Amniotic epithelial cell (primary cell): ENCODE measurements around the gene SARS1.

Source experiments
- DNase-seq: peaks from one replicate; pipeline ENCODE4 v3.0.0-alpha.2; 2010; ENCODE audit warnings: low read depth

Gene SARS1

DNA sequence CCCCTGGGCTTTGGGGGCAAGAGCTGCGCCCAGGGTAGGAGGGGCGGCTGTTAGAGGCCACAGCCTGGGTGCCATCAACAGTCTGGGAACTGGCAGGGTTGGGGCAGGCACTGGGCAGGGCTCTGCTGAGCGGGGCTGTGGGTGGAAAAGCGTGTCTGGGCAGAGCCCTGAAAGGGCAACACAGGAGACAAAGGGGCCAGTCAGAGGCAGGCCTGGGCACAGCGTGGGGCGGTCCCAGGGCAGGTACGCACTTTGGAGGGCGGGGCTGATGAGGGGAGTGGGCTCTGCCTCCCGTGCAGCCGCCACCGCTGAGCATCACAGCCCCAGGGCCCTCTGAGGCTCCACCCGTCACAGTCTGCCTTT is 49.5 kb downstream of the SARS1 start:
- DNase-seq: no peak

DNA sequence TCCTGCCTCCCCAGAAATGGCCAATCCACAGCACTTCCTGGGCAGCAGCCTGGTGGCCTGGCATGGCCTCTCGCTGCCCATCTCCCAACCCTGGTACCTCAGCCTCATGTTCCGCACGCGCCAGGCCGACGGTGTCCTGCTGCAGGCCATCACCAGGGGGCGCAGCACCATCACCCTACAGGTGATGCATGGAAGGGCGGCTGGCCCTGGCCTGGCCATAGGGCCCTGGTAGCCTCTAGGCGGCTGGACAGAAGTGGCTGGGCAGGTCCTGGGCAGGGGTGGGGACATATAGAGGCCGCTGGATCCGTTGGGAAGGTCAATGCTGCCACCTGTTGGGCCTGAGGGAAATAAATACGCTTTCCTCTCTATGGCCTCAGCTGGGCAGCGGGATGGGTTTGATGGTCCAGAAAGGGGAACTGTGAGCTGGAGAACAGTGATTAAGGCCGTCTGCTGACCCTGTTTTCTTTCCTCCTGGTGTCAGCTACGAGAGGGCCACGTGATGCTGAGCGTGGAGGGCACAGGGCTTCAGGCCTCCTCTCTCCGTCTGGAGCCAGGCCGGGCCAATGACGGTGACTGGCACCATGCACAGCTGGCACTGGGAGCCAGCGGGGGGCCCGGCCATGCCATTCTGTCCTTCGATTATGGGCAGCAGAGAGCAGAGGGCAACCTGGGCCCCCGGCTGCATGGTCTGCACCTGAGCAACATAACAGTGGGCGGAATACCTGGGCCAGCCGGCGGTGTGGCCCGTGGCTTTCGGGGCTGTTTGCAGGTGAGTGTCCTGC is 50.1 kb downstream of the SARS1 start:
- peak; percentile 67 for DNase-seq

DNA sequence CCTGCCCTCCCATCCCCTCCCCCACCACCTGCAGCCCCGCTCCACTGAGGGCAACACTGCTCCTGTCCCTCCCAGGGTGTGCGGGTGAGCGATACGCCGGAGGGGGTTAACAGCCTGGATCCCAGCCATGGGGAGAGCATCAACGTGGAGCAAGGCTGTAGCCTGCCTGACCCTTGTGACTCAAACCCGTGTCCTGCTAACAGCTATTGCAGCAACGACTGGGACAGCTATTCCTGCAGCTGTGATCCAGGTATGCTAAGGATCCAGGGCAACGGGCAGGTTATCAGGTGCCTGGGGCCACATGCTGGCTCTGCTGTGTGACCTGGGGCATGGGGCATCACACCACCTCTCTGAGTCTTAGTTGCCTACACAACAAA is 50.6 kb downstream of the SARS1 start:
- no peak for DNase-seq

DNA sequence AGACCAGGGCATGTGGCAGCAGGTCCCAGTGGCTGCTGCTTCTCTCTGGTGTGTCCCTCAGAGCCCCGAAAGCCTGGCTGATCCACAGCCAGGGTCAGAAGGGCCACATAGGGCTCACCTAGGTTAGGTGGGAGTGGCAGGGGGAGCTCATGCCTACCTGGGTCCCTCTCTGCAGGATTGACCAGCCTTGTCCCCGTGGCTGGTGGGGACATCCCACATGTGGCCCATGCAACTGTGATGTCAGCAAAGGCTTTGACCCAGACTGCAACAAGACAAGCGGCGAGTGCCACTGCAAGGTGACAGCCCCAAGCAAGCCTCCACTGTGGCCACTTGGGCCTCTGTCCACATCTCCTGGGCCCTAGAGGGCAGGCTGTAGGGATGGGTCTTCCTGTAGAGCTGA is 51.3 kb downstream of the SARS1 start:
- DNase-seq: no peak

DNA sequence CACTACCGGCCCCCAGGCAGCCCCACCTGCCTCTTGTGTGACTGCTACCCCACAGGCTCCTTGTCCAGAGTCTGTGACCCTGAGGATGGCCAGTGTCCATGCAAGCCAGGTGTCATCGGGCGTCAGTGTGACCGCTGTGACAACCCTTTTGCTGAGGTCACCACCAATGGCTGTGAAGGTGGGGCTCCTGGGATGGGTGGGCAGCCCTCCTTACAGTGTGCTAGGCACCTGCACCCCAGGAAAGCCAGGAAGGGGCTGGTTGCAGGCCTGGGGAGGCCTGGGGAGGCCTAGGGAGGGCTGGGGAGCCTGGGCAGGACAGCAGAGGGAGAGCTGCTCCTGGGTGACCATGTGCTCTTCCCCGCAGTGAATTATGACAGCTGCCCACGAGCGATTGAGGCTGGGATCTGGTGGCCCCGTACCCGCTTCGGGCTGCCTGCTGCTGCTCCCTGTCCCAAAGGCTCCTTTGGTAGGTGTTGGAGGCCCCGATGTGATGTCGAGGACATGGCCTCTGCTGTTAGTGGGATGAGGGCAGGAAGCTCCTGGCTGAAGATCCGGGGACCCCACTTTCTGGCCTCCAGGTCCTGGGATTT is 52.1 kb downstream of the SARS1 start:
- no peak for DNase-seq

DNA sequence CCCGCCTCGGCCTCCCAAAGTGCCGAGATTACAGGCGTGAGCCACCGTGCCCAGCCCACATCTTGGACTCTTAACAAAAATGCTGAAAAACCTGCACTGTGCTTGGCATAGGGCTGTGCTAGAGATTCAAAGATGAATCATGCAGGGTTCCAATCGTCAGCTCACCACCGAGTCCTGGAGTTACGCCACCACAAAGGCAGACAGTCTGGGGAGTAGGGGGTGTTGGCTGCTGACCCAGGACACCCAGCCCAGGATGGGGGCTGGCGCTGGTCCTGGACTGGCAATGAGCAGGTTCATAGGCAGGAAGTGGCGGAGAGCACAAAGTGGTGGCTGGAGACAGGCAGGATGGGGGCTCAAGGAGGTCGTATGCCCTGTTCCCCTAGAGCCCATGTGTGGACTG is 53.2 kb downstream of the SARS1 start:
- DNase-seq: peak; percentile 72

DNA sequence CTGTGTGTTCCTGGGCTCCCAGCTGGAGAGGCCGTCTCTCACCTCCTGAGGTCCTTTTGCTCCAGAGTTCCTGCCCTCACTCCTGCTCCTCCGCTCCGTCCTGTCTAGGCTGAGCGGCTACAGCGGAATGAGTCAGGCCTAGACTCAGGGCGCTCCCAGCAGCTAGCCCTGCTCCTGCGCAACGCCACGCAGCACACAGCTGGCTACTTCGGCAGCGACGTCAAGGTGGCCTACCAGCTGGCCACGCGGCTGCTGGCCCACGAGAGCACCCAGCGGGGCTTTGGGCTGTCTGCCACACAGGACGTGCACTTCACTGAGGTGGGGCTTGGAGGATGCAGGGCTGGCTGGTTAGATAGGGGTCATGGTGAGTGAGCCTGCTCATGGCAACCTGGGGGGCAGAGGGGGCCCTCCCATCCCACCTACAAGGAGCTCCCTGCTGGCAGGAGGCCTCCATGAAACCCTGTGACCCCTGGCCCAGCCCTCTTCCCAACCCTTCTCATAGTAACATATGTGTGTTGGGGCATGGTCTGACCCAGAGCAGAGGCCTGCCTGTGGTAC is 54.1 kb downstream of the SARS1 start:
- DNase-seq: no peak

DNA sequence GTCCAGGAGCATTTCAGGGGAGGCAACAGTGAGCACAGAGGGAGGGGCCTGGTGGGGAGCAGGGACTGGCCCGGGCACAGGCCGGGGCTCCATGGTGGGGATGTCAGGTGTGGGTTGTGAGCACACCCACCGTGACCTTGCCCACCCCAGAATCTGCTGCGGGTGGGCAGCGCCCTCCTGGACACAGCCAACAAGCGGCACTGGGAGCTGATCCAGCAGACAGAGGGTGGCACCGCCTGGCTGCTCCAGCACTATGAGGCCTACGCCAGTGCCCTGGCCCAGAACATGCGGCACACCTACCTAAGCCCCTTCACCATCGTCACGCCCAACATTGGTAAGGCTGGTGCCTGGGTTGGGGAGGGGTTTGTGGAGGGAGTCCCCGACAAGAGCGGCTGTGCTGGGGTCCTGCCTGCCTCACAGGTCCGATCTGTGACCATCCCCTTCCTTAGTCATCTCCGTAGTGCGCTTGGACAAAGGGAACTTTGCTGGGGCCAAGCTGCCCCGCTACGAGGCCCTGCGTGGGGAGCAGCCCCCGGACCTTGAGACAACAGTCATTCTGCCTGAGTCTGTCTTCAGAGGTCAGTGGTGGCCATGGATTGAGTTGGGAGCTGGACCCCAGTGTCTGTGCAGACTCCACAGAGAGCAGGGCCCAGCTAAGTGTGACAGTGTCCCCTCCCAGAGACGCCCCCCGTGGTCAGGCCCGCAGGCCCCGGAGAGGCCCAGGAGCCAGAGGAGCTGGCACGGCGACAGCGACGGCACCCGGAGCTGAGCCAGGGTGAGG is 54.9 kb downstream of the SARS1 start:
- no peak for DNase-seq

DNA sequence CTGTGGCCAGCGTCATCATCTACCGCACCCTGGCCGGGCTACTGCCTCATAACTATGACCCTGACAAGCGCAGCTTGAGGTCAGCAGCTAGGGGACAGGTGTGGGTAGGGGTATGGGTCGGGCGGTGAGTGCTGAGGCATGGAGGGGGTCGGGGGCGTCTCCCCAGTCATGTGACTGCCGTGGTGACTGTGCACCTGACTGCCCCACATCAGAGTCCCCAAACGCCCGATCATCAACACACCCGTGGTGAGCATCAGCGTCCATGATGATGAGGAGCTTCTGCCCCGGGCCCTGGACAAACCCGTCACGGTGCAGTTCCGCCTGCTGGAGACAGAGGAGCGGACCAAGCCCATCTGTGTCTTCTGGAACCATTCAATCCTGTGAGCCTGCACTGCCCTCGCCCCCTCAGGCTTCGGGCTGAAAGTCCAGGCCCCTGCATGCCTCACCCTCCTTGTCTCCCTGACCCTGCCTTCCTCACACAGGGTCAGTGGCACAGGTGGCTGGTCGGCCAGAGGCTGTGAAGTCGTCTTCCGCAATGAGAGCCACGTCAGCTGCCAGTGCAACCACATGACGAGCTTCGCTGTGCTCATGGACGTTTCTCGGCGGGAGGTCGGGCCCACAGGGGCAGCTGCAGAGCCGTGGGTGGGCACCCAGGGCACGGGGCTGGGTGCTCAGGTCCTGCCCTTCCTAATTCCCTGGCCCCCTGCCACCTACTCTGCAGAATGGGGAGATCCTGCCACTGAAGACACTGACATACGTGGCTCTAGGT is 55.7 kb downstream of the SARS1 start:
- no peak for DNase-seq

DNA sequence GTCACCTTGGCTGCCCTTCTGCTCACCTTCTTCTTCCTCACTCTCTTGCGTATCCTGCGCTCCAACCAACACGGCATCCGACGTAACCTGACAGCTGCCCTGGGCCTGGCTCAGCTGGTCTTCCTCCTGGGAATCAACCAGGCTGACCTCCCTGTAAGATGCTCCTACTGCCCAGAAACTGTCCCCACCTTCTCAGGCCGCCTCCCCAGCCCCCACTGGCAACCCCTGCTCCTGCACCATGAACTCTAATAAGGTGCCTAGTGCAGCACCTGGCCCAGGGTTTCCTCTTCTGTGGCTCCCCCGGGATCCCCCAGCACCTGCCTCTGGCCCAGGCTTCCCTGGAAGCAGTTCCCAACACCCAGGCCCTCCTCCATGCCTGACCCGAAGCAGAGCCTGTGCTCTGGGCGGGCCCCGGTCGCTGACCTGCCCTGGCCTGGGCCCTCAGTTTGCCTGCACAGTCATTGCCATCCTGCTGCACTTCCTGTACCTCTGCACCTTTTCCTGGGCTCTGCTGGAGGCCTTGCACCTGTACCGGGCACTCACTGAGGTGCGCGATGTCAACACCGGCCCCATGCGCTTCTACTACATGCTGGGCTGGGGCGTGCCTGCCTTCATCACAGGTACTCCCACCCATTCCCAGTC is 56.4 kb downstream of the SARS1 start:
- no peak for DNase-seq

DNA sequence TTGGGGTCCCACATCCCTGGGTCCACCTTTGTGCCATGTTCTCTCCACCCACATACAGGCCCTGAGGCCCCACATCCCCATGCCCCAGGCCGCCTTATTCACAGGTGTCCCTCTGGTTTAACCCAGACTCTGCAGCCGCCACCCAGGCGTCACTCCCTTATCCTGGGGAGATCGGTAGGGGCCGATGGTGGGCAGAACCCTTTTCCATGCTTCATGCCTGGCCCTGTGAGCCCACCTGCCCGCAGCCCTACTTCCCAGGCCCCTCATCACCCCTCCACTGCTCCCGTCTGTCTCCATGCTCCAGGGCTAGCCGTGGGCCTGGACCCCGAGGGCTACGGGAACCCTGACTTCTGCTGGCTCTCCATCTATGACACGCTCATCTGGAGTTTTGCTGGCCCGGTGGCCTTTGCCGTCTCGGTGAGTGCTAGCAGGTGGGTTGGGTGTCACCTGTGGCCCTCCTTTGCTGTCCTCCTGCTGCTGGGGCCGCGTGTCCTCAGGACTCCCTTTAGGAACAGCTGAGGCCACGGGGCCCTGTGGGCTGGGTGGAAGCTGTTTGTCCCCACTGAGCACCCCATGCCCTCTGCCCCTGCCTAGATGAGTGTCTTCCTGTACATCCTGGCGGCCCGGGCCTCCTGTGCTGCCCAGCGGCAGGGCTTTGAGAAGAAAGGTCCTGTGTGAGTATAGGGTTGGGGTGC is 57.1 kb downstream of the SARS1 start:
- DNase-seq: no peak

DNA sequence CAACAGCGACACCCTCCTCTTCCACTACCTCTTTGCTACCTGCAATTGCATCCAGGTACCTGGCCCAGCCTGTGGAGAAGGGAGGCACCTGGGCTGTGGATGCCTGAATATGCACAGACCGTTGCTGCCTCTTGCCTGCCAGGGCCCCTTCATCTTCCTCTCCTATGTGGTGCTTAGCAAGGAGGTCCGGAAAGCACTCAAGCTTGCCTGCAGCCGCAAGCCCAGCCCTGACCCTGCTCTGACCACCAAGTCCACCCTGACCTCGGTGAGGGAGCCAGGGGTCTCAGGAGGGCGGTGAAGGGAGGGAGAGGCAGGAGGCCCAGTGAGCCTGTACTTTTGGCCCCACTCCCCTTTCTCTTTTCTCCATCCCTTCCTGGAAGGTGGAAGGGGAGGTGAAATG is 57.7 kb downstream of the SARS1 start:
- no peak for DNase-seq

DNA sequence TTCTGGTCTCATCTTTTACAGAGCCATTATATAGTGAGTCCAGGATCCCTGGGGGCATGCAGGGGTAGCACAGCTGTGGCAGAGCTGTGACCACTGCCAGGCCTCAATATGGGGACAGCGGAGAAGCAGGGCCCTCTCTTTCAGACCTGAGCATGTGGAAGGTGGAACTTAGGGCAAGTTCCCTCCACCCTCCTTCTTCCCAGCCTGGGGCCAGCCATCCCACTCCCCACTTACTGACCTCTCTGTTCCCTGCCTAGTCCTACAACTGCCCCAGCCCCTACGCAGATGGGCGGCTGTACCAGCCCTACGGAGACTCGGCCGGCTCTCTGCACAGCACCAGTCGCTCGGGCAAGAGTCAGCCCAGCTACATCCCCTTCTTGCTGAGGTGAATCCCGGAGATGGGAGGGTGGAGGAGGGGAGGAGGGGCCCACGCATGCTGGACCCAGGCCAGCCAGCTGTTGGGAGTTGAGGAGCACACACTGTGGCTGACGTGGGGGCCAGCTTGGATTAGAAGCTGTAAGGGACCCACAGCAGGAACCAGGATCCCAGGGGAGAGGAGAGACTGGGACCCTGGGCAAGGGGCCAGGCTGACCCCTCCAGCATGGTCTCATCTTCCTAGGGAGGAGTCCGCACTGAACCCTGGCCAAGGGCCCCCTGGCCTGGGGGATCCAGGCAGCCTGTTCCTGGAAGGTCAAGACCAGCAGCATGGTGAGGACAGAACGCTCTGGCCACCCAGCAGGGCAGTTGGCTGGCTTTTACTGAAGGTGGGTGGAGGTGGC is 58.5 kb downstream of the SARS1 start:
- no peak for DNase-seq

DNA sequence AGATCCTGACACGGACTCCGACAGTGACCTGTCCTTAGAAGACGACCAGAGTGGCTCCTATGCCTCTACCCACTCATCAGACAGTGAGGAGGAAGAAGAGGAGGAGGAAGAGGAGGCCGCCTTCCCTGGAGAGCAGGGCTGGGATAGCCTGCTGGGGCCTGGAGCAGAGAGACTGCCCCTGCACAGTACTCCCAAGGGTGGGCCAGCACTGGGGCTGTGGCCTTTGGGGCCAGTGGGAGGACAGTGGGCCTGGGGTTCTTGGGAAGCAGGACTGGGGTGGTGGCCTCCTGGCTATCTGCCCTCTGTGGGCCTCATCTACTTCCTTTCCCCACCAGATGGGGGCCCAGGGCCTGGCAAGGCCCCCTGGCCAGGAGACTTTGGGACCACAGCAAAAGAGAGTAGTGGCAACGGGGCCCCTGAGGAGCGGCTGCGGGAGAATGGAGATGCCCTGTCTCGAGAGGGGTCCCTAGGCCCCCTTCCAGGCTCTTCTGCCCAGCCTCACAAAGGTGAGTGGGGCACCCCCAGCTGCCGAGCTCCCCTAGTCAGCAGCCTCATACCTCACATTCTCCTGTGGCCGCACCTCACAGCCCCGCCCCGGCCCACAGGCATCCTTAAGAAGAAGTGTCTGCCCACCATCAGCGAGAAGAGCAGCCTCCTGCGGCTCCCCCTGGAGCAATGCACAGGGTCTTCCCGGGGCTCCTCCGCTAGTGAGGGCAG is 59.3 kb downstream of the SARS1 start:
- no peak for DNase-seq

DNA sequence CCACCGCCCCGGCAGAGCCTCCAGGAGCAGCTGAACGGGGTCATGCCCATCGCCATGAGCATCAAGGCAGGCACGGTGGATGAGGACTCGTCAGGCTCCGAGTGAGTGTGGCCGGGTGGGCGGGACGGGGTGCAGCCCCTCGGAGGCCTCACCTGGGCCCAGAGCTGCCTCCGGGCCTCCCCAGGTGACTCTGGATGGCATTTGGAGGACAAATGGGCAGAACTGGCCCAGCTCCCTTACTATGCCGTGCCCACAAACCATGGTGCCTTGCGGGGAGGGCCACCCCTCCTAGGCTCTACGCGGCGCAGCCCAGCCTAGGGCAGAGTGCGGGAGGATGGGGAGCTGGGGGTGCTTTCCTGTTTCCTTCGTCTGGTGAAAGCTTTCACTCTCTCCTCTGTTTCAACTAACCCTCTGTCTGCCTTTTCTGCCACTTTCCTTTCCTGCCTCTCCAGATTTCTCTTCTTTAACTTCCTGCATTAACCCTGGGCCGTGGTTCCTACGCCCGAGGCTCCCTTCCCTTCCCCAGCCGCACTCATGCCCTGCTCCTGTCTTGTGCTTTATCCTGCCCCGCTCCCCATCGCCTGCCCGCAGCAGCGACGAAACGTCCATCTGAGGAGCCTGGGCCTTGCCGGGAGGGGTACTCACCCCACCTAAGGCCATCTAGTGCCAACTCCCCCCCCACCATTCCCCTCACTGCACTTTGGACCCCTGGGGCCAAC is 60.0 kb downstream of the SARS1 start:
- no peak for DNase-seq

DNA sequence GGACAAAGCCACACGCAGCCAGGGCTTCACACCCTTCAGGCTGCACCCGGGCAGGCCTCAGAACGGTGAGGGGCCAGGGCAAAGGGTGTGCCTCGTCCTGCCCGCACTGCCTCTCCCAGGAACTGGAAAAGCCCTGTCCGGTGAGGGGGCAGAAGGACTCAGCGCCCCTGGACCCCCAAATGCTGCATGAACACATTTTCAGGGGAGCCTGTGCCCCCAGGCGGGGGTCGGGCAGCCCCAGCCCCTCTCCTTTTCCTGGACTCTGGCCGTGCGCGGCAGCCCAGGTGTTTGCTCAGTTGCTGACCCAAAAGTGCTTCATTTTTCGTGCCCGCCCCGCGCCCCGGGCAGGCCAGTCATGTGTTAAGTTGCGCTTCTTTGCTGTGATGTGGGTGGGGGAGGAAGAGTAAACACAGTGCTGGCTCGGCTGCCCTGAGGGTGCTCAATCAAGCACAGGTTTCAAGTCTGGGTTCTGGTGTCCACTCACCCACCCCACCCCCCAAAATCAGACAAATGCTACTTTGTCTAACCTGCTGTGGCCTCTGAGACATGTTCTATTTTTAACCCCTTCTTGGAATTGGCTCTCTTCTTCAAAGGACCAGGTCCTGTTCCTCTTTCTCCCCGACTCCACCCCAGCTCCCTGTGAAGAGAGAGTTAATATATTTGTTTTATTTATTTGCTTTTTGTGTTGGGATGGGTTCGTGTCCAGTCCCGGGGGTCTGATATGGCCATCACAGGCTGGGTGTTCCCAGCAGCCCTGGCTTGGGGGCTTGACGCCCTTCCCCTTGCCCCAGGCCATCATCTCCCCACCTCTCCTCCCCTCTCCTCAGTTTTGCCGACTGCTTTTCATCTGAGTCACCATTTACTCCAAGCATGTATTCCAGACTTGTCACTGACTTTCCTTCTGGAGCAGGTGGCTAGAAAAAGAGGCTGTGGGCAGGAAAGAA is 61.1 kb downstream of the SARS1 start:
- peak; percentile 41 for DNase-seq

DNA sequence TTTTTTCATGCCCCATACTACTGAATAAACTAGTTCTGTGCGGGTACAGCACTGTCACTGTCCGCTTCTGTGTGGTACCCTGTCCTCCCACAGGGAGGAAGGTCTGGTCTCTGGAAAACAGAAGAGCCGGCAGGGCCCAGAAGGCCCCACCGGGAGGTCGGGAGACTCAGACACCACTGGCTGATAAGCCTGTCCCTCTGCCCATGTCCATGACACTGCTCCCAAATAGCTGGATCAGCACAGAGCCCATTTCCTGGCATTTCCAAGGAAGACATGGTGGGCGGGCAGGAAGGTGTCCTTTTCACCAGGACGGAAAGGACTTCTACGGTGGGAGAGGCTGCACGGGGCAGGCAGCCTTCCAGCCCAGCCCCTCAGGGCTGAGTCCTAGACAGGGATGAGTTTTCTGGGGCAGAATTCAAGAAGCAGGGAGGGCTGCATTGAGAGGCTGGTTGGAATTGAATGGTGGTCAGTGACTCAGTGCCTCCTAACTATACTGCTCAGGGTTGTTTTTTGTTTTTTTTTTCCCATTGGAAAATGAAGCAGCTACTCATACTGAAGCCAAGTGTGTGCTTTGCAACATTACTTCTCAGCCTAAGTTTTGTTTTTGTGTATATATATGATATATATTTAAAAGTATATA is 62.1 kb downstream of the SARS1 start:
- DNase-seq: peak; percentile 51
